SK-N-SH (cell line): ENCODE results near the gene SLC1A3.

ENCODE experiments used
- CHD2 ChIP-seq: fragments of 150-350 bp; IDR thresholded peaks from 2 replicates; pipeline ENCODE4 v1.6.1; 2018; ENCODE audit warnings: low read length; ENCODE audit not compliant: partially characterized antibody
- CTCF ChIP-seq: fragments of 200-600 bp; sonication (generic); IDR thresholded peaks from 2 replicates; pipeline ENCODE4 v1.6.1; 2017; ENCODE audit warnings: antibody characterized with exemption, mild to moderate bottlenecking, moderate library complexity
- EZH2phosphoT487 ChIP-seq: fragments of 200-600 bp; sonication (generic); IDR thresholded peaks from 2 replicates; pipeline ENCODE4 v1.6.1; 2017; ENCODE audit warnings: low read depth, mixed run types, mild to moderate bottlenecking, antibody characterized with exemption, moderate library complexity, borderline replicate concordance
- FOXJ3 ChIP-seq: sonication (generic); formaldehyde crosslinking; IDR thresholded peaks from 2 replicates; pipeline ENCODE4 v1.5.1; 2020; ENCODE audit warnings: mild to moderate bottlenecking, missing genetic modification reagents
- FOXM1 ChIP-seq: IDR thresholded peaks from 2 replicates; pipeline ENCODE4 v1.4.0; 2012; ENCODE audit warnings: low read depth, mild to moderate bottlenecking
- MXI1 ChIP-seq: IDR thresholded peaks from 2 replicates; pipeline ENCODE4 v1.6.1; 2012; ENCODE audit warnings: mild to moderate bottlenecking, low read depth, low read length, improper control_type of control experiment
- POLR2AphosphoS5 ChIP-seq: IDR thresholded peaks from 2 replicates; pipeline ENCODE4 v1.6.1; 2012; ENCODE audit warnings: low read depth, low read length
- RAD21 ChIP-seq: IDR thresholded peaks from 2 replicates; pipeline ENCODE4 v1.6.1; 2012; ENCODE audit warnings: mild to moderate bottlenecking, low read length
- REST ChIP-seq: IDR thresholded peaks from 2 replicates; pipeline ENCODE4 v1.6.1; 2012; ENCODE audit warnings: mild to moderate bottlenecking, low read depth, low read length, moderate library complexity
- SIN3A ChIP-seq: IDR thresholded peaks from 2 replicates; pipeline ENCODE4 v1.6.1; 2012; ENCODE audit warnings: low read depth, mild to moderate bottlenecking, low read length, moderate library complexity, borderline replicate concordance
- TCF12 ChIP-seq: IDR thresholded peaks from 2 replicates; pipeline ENCODE4 v1.4.0; 2012
- YY1 ChIP-seq: IDR thresholded peaks from 2 replicates; pipeline ENCODE4 v1.4.0; 2012; ENCODE audit warnings: low read depth, mild to moderate bottlenecking

GRCh38 chr5:36690041-36690961, 83.9 kb downstream of the SLC1A3 start:
- TF ChIP-seq FOXJ3 (CRISPR knock-in tag) (no peak), POLR2AphosphoS5 (no peak), YY1 (no peak), TCF12 (no peak), RAD21 (peak; percentile 48), CTCF (peak; percentile 72), REST (no peak), FOXM1 (no peak), CHD2 (no peak), SIN3A (no peak), MXI1 (peak; percentile 48; the same call in 1 of the 2 replicates), EZH2phosphoT487 (no peak)
